T-helper 9 cell (primary cell): ENCODE data around the gene KBTBD12.

Experiments used
- DNase-seq: peaks from one replicate; pipeline ENCODE4 v3.0.0-alpha.2; 2020

KBTBD12 gene

DNA sequence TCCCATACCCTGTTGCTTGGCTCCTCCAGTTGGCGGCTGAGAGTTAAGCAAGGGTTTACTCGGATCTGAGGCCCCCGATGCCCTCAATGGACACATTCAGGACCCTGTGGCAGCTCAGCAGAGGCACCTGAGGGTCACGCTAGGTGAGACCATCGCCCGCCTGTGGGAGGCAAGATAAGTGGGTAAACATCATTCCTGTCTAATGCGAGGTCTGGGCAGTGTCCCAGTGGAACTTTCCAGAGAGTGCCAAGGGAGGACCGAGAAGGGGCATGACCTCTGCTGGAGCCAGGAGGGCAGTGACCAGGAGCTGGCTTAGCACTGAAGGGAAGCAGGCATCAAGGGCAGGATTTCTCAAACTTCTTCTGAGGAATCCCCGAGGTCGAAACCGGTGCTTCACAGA is 71.8 kb downstream of the KBTBD12 start:
- DNase-seq, result no peak

DNA sequence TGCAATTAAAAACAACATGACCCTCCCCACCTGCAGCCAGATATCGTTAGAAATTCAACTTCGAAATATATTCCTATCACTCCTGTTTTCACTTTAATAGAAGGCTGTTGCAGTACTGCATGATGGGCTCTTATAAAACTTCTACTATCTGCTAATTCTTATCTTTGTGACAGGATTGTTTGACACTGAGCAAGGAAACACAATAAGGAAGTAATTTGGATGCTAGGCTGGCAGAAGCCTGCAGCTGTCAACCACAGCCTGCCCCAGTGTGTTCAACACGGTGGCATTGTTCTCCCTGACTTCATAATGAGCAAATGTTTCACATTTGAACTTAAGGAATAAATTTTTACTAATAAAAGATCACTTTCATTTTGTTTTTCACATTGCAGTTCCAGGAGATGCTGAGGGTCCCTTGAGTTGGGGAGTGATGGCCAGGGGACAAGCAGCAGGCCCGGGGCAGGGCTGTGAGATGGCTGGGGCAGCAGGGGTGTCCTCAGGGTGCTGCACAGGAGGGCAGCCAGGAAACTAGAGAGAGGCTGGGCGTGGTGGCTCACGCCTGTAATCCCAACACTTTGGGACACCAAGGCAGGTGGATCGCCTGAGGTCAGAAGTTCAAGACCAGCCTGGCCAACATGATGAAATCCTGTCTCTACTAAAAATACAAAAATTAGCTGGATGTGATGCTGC is 72.4 kb downstream of the KBTBD12 start:
- no peak for DNase-seq

DNA sequence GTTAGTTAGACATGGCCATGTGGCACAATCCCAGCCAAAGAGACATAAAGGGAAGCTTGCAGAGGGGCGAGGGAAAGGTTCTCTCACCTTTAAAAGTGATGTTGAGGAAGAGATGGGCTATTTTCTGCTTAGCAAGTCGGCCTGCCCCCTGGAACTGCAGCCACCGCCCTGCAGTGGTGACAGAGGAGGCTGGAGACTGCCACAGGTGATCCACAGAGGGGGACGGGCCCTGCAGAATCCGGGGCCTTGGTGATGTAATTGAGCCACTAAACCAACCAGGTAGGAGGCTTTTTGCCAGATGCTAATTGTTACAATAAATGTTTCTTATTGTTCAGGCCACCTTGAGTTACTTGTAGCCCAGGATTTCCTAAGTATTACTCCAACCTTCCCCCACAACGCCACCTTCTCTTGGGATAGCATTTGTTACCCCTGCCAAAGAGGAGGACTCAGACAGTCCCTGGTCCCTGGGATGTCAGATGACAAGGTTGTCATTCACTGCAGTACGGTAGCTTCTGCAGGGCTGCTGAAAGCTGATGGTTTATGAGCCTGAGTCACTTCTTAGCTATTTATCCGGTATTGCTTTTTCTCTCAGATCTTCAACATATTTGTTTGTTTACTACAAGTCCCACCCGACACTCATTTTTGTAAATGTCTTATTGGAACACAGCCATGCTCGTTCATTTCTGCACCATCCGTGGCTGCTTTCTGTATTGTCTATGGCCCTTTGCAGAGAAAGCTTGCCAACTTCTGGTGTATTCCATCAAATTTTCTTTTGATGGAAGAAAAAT is 73.9 kb downstream of the KBTBD12 start:
- no peak for DNase-seq

DNA sequence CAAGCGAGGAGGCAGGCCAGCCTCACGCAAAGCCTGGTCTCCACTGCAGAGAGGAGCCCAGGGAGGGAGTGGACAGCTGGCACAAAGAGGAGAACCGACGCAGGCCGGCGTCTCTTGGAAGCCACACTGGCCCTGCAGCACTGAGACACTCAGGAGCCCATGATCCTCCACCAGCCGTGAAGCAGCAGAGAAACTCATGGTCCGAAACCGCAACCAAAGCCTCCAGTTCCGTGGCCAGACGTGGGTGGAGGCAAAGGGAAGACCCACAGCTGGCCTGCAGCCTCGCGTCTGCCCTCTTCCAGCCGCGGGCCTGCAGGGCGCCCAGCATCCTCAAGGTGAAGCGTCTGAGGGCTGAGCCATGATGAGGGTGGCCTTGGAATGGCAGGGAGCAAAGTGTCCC is 75.0 kb downstream of the KBTBD12 start:
- DNase-seq, result no peak

DNA sequence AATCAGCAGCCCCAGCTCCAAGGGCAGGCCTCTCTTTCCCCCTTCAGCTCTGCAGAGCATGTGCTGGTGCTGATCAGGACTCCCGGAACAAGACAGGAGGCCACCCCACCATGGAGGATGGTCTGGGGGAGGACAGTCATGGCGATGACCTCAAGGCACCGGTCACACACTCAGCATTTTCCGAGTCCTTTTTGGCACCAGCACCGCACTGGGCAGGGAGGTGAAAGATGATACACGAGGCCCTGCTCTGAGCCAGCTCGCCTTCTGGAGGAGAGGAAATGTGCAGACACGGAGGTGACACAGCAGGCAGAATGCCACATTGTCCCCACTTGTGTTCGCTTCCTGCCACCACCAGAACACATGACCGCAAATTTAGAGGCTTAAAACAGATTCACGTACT is 75.4 kb downstream of the KBTBD12 start:
- no peak for DNase-seq

DNA sequence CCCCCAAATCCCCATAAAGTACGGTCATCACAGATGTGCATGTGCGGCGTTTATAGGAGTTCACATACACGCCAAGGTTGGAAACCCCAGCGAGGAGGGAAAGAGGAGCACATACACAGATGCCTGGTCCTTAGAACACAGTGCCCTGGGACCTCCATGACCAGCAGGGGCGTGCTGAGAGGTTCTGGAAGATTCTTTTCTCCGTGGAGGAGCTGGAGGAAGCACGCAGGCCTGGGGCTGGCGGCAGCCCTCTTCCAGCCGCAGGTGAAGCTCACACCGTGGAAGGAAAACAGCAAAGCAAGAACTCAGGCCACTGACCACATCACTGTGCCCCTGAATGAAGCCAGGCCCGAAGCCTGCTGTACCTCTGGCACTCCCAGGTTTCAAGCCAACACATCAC is 76.2 kb downstream of the KBTBD12 start:
- DNase-seq, result no peak

DNA sequence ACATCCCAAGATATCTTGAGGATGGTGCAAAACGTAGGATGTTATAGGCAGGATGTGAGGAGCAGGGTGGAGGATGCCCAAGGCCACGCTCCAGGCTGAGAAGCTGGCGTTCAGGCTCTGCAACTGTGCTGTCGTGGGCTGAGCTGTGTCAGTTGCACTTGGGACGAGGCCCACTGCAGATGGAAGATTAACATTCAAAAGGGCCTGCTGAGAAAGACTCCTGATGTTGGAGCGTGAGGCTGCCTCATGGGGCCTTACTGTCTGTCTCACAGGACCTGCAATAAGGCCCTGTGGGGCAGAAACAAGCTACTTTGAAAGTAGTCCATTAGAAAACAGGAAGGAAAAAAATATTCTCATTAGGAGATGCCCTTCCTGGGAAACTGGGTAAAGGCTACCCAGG is 76.6 kb downstream of the KBTBD12 start:
- DNase-seq, result no peak

DNA sequence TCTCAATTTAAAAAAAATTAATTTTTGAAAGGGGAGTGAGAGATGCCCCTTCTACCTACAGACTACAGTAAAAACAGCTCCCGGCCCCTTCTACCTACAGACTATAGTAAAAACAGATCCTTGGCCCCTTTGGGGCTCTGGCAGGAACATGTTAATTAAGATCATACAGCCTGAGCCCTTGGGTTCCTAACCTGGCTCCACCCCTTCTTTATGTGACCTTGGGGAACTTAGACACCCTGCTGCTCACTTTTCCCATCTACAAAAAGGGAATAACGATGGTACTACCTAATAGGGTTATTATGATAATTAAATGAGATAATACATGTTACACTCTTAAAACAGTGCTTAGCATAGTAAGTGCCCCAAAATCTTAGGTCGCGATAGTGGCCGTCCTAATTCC is 77.1 kb downstream of the KBTBD12 start:
- DNase-seq, result no peak

DNA sequence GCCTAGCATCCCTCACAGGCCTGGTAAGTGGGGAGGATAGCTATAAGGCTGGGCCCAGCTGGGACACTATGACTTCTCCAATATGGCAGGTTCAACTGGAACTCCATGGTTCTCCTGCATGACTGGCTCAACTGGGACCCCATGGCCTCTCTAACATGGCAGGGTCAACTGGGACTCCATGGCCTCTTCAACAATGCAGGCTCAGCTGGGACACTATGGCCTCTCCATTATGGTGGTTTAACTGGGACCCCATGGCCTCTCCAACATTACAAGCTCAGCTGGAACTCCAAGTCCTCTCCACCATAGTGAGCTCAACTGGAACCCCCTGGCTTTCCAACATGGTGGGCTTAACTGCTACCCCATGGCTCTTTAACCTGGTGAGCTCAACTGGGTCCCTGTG is 79.0 kb downstream of the KBTBD12 start:
- DNase-seq, result no peak

DNA sequence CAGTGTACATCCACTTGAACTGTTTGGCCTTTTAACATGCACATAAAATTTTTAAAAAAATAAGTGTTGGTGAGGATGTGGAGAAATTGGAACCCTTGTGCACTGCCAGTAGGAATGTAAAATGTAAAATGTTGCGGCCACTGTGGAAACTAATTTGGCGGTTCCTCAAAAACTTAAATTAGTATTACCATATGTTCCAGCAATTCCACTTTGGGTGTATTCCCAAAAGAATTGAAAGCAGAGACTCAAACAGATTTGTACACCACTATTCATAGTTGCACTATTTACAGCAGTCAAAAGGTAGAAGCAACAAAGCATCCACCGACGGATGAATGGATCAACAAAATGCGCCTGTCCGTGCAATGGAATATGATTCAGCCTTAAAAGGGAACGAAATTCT is 82.0 kb downstream of the KBTBD12 start:
- DNase-seq, result no peak

DNA sequence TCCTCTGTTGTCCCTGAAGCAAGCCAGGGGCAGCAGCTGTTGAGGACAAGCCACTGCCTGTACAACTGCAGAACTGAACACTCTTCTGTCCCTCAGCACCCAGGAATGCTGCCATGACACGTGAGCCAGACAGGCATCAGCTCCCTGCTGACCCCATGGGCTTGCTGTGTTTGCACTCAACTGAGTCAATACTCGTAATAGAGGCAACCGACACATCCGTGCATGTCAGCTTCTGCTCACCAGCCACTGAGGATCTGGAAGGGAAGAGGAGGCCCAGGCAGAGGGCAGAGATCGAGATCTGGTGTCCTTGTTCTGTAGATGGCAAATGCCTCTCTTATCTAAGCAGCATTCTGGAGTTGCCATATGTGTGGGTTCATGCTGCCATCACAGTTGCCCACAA is 82.9 kb downstream of the KBTBD12 start:
- no peak for DNase-seq

DNA sequence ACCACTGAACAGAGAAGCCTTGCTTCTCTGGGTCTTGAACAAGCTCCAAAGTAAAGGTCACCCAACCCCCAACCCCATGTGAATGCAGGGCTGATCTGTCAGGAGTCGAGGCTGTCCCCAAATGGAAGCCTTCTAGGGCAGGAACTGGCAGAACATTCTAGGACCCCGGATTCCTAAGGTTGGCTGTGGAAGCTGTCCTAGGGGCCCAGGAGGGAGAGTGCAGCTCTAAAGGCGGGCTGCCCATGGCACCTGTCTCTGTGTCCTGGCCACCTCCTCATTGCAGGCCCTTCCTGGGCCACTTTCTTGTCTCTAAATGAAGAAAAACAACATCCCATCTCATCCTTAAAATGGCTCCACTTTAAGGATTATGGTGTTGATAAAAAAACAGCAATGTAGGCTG is 83.6 kb downstream of the KBTBD12 start:
- DNase-seq, result no peak

DNA sequence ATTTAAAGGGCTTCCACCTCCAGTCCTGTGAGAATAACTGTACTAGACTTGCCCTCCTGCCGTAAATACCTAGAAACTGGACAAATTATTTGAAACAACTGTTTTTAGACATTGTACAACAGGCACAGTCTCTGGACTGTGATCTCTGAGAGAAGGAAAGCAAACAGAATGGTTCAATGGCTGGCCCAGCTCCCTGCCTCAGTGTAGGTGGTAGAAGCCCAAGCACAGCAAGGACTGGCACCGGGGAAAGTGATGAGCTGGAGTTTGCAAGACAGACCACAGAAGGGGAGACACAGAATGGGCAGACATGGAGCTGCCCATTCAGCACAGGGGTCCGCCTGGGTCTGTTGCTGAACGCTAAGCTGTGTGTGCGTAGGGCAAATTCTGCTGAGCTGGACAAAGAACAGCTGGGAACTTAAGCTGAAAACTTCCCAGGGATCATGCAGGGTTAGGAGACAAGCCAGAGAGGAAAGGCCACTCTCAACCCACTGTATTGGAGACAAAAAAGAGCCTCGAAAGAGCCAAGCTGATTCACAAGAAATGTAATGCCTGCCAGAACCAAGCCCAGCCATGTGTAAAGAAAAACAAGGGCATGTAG is 84.6 kb downstream of the KBTBD12 start:
- no peak for DNase-seq

DNA sequence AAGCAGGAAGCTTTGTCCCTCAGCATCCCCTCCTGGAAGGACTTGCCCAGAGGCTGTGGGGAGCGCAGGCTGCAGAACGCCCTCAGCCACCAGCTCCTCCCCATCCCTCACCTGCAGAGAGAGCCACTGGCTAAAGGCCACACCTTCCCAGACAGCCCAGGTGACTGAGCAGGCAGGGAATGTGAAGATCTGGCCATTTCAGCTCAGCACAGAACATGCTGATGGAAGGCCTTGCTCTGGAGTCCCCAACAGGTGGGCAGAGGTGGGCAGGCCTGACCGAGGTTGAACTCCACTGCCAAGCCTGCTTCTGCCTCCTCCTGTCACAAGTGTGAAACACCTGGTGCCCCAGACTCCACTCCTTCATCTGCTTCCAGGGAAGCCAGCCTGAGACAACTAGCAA is 86.5 kb downstream of the KBTBD12 start:
- no peak for DNase-seq

DNA sequence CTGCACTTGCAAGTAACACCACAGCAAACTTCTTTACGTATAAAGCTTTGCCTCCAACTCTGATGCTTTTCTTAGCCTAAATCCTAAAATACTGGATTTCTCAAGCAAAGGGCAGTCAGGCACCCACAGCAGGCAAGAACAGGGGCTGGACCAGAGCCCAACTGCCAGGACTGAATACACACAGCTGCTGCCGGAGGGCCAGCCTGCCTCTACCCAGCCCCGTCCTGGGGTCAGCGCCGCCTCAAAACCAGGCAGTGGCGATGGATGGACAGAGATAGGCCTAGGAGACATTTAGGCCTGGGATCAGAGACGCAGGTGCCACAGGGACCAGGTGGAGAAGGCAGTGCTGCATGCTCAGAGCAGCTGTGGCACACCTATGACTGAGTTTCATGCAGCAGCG is 89.6 kb downstream of the KBTBD12 start:
- DNase-seq, result no peak

DNA sequence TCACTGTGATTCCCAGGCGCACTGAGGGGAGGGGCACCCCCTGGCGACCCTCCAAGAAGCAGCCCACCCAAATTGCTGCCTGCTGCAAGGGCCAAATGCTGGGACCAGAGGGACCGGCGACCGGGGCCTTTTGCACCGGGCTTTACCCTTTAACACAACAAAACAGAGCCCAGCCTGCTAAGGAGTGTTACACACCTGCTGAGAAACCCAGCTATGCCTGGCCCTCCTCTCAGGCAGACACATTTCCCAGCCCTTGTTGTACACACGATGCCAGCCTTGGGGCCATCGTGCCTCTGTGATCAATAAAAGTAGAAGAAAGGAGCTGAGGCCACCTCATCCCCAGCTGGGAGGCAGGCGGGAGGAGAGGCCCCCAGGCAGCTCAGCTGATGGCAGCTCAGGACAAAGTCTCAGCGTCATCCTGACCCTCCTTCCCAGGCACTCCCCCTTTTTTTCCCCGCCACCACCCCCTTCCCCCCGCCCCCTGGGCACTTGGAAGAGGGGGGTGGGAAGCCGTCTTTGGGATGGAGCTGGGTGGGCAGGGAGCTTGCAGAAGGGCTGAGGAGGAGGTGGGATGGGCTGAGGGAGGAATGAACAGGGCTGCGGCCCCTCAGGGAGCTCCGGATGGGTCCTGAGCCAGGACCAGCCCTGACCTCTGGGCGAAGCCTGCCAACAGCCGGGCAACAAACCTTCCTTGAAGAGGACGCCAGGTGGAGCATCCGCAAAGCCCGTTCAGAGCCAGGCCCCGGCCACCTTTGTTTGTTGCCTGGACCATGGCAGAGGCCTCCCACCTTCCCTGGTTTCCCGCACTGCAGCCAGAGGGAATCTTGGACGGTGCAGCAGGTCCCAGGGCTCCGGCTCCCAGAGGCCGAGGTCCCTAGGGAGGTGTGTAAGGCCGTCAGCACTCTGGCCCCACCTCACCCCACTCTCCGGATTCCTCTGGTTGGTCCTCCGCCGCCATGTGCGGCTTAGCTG is 91.3 kb downstream of the KBTBD12 start:
- DNase-seq, result no peak

DNA sequence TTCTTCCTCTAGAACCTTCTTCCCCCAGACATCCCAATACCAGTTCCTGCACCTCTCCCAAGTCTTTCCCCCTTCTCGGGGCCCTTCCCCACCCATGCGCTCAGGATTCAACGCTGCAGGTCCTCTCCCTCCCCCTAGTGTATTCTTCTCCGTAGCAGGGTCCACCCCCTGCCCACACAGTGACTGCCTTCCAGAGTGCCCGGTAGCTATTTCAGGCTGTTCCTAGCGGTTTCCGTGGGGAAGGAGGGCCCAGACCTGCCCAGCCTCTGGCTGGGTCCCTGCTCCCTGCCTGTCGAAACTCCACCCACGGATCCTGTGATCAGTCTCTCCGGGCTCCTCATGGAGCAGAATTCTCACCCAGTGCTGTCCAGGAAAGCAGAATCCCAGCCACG is 92.0 kb downstream of the KBTBD12 start:
- no peak for DNase-seq

DNA sequence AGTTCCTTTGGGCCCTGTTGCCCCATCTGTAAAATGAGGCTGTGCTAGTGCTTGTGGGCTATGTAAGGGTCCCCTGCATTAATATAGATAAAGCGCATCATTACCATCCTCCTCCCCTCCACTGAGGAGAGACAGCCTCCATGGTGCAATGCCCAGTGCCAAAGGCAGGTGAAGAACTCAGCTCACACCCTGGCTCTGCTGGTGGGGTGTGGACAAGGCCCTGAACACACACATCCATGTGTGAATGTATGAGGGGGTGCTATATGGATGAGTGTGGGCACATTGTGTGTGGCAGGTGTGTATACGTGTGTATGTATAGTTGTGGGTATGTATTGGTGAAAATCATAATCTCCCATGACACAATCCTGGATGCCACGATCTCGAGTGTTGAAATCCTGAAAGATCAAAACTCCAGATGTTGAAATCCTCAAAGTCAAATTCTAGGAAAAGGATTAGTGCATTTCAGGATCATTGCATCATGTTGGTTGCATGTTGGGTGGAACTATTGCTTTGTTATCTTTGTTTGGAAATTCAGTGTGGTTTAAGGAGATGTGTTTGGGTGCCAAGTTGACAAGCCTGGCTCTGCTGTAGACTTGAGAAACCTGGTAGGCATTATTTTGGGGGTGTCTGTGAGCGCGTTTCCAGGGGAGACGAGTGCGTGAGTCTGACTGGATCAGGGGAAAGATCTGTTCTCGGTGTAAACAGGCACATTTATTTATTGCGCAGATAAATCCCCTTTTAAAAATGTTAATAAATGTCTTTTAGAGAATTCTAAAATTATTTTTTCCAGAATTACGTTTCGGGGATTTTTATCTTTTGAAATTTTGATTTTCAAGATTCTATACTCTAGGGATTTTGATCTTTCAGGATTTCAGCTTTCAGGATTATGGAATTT is 95.2 kb downstream of the KBTBD12 start:
- DNase-seq, result no peak

DNA sequence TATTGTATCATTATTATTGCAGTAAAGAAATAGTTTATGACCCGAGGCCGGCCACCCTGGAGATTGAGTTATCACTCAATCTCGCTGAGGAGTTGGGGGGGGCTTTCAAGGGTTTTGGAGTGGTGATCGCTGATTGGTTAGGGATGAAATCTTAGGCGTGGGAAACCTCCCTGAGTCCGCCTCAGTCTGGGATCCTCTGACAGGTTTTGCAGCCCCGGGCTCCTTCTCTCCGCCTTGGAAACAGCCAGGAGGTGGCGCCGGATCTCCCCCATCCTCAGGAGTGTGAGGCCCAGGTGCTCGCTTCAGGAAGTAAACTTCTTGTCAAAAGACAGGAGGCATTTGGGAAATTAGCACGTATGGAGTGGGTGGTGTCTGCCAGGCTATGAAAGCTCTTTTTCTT is 96.1 kb downstream of the KBTBD12 start:
- DNase-seq, result no peak

DNA sequence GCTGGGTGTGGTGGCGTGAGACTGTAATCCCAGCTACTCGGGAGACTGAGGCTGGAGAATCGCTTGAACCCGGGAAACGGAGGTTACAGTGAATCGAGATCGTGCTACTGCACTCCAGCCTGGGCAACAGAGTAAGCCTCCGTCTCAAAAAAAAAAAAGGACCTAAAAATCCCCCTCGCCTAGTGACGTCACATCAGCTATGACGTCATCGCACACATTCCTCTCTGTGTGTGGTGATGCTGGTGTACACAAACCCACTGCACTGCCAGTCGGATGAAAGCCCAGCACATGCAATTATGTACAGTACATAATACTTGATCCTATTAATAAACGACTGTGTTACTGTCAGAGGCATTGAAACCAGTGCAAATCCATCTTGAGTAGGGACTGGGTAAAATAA is 97.0 kb downstream of the KBTBD12 start:
- DNase-seq, result no peak

DNA sequence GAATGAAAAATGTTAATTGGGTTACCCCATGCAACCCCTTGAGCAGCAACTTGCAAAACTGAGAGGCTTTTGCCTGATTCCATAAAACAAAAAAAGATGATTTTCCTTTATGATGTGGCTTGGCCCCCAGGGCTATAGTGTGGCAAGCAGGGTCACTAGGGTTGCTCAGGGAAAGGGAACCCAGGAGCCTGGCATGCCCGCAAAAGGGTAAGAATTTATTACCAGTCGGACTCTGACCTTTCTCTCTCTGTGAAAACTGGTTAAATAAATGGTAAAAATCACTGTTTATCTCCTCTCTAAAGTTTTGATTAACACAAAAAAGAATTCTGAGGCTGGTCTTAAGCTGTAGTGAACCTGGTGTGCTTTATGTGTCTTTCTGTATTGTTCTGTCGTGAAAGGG is 99.5 kb downstream of the KBTBD12 start:
- DNase-seq, result no peak

DNA sequence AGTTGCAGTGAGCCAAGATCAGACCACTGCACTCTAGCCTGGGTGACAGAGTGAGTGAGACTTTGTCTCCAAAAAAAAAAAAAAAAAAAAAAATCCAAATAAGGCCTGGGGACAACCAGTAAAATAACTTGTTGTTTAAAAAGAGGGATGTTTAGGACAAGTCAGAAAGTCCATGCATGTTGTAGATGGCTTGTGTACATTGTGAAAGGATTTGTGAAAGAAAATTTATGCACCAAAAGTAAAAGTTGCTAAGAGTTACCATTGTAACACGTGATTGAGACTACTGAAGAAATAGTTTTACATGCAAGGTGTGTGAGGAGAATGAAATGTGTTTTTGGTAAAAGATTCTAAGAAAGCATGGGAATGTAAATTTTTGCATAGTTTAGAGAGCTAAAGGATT is 101.5 kb downstream of the KBTBD12 start:
- DNase-seq, result no peak
